Common myeloid progenitor, CD34-positive (primary cell): ENCODE data around the gene MED12.

Experiments used
- CTCF ChIA-PET: fragments of 350-600 bp; sonication (Branson Sonifier 250); formaldehyde crosslinking; loops from one replicate; lab custom pipeline; 2021; ENCODE audit warnings: antibody characterized with exemption; lab: Charles Lee
- POLR2A ChIA-PET: fragments of 350-600 bp; sonication (Branson Sonifier 250); formaldehyde crosslinking; loops from one replicate; lab custom pipeline; 2021; ENCODE audit warnings: antibody characterized with exemption; lab: Charles Lee
- DNase-seq, 3 donors: peaks; one replicate each; pipeline versions ENCODE4 v3.0.0 to v3.0.0-alpha.2; 2013
- H3K27ac ChIP-seq, 2 experiments: 1 replicate in 1 of 2; 2 replicates in 1 of 2; pipeline ENCODE4 v1.7.0; 2013; ENCODE audit warnings: inconsistent platforms in 2 of 2, low read length in 2 of 2, mild to moderate bottlenecking in 2 of 2, low read depth in 1 of 2, moderate library complexity in 1 of 2; ENCODE audit not compliant: severe bottlenecking in 2 of 2, insufficient read depth in 1 of 2, poor library complexity in 1 of 2
- H3K27me3 ChIP-seq, 5 experiments: replicated peaks in 2 of 5; 1 replicate in 3 of 5; 2 replicates in 2 of 5; pipeline versions ENCODE4 v1.6.1 to v1.7.0; 2013; ENCODE audit warnings: low read length in 4 of 5, mild to moderate bottlenecking in 2 of 5, moderate library complexity in 2 of 5, inconsistent platforms in 1 of 5; ENCODE audit not compliant: insufficient read depth in 5 of 5, control insufficient read depth in 4 of 5
- H3K36me3 ChIP-seq, 4 experiments: 1 replicate in 2 of 4; 2 replicates in 2 of 4; pipeline versions ENCODE4 v1.6.1 to v1.7.0; 2013; ENCODE audit warnings: low read length in 3 of 4, control low read depth in 1 of 4, mild to moderate bottlenecking in 1 of 4; ENCODE audit not compliant: control insufficient read depth in 4 of 4, insufficient read depth in 4 of 4
- H3K4me1 ChIP-seq, 4 experiments: 1 replicate in 3 of 4; 2 replicates in 1 of 4; pipeline versions ENCODE4 v1.6.1 to v1.7.1; 2013; ENCODE audit warnings: low read length in 3 of 4, mild to moderate bottlenecking in 3 of 4, control low read depth in 1 of 4, inconsistent platforms in 1 of 4, moderate library complexity in 1 of 4; ENCODE audit not compliant: control insufficient read depth in 4 of 4, insufficient read depth in 4 of 4; ENCODE audit errors: control extremely low read depth in 1 of 4
- H3K4me3 ChIP-seq, 7 experiments: 1 replicate in 4 of 7; 2 replicates in 3 of 7; pipeline versions ENCODE4 v1.5.1 to v1.7.0; 2013; ENCODE audit warnings: mild to moderate bottlenecking in 7 of 7, low read length in 6 of 7, moderate library complexity in 6 of 7, inconsistent platforms in 2 of 7, low read depth in 2 of 7, control low read depth in 1 of 7; ENCODE audit not compliant: insufficient read depth in 4 of 7, control insufficient read depth in 1 of 7; ENCODE audit errors: extremely low read depth in 1 of 7
- H3K9me3 ChIP-seq, 5 experiments: 1 replicate in 4 of 5; 2 replicates in 1 of 5; pipeline versions ENCODE4 v1.6.1 to v1.7.1; 2013; ENCODE audit warnings: low read length in 4 of 5, mild to moderate bottlenecking in 2 of 5, inconsistent platforms in 1 of 5, low read depth in 1 of 5, moderate library complexity in 1 of 5; ENCODE audit not compliant: control insufficient read depth in 4 of 5, insufficient read depth in 2 of 5; ENCODE audit errors: control extremely low read depth in 1 of 5
- whole genome bisulfite sequencing: methylation state at CpG from one replicate; pipeline ENCODE4 v1.1.5; 2013; ENCODE audit not compliant: insufficient coverage; 5-methylcytosine and 5-hydroxymethylcytosine counted together

The MED12 gene

GRCh38 chrX:71105628-71106027, 12.8 kb upstream of the MED12 start:
- Histone ChIP-seq H3K9me3 (no peaks in the 10 kb centered on the region), H3K36me3 (peaks cover 0 to 5% (median 0%) of the 10 kb centered on the region in 4 experiments), H3K27ac (peak overlapping the region in 1 of 2 experiments; percentile 49), H3K4me3 (peak overlapping the region in 1 of 7 experiments; percentile 10), H3K27me3 (peaks cover 0 to 11% (median 0%) of the 10 kb centered on the region in 5 experiments), H3K4me1 (peaks cover 29 to 89% (median 76%) of the 10 kb centered on the region in 4 experiments)
- ChIA-PET CTCF (interaction anchor here (0.6 to 8.3 kb wide), 3 partner anchors 12 to 24 kb away, joined by 3 to 109 read pairs (median 5); partner anchors contain the start of gene MED12), POLR2A (interaction anchor here (0.7 to 1.2 kb wide), 2 partner anchors 13 to 92 kb away, joined by 3 read pairs; partner anchors contain the start of gene MED12)
- WGBS = 84% methylated on average over 3 of the region's 3 CpGs
- peak in 2 of 3 donors; percentile 28 to 49 for DNase-seq

- peak in 2 of 3 donors; percentile 23 to 36 for DNase-seq
- Histone ChIP-seq H3K27me3 (peaks cover 0 to 3% (median 0%) of the 10 kb centered on the region in 5 experiments), H3K36me3 (peaks cover 0 to 2% (median 0%) of the 10 kb centered on the region in 4 experiments), H3K9me3 (no peaks in the 10 kb centered on the region), H3K27ac (peak within 1 kb of the TSS; percentile 28 to 89), H3K4me3 (peak within 1 kb of the TSS in 1 of 7 experiments; percentile 45), H3K4me1 (peaks cover 29 to 94% (median 75%) of the 10 kb centered on the region in 4 experiments)
- ChIA-PET CTCF (interaction anchor here (1.8 to 8.3 kb wide), 2 partner anchors 12 to 23 kb away, joined by 5 to 109 read pairs; partner anchors contain the start of gene MED12), POLR2A (interaction anchor here (0.7 to 1.2 kb wide), 2 partner anchors 12 to 91 kb away, joined by 3 read pairs; partner anchors contain the start of gene MED12)
- no CpG with 5 or more reads among the region's 1 CpG for WGBS
These were observed 12.0 kb upstream of the MED12 start, which contains the start of gene CXorf65 for GRCh38 chrX:71106427-71106826. CXorf65 (minus strand) TSS chrX:71106740; CDS start chrX:71106556, 184 bp downstream.

GRCh38 chrX:71107245-71107644, 11.2 kb upstream of the MED12 start:
- peak overlapping the region in 1 of 7 experiments; percentile 45 for H3K4me3 ChIP-seq
- H3K27ac ChIP-seq = peak overlapping the region; percentile 28 to 89
- POLR2A ChIA-PET = no interaction called here
- H3K9me3 ChIP-seq = no peaks in the 10 kb centered on the region
- H3K27me3 ChIP-seq = peaks cover 0 to 3% (median 0%) of the 10 kb centered on the region in 5 experiments
- H3K36me3 ChIP-seq = peaks cover 0 to 2% (median 0%) of the 10 kb centered on the region in 4 experiments
- CTCF ChIA-PET = no interaction called here
- no peak for DNase-seq
- 52% methylated on average over 3 of the region's 4 CpGs for WGBS
- peaks cover 34 to 95% (median 75%) of the 10 kb centered on the region in 4 experiments for H3K4me1 ChIP-seq

GRCh38 chrX:71107762-71108360, 10.5 kb upstream of the MED12 start:
- H3K36me3 ChIP-seq = peaks cover 0 to 2% (median 0%) of the 10 kb centered on the region in 4 experiments
- H3K4me1 ChIP-seq = peaks cover 40 to 96% (median 73%) of the 10 kb centered on the region in 4 experiments
- peak in 2 of 3 donors; percentile 75 to 84 for DNase-seq
- peak overlapping the region in 3 of 7 experiments; percentile 9 to 45 (median 37) for H3K4me3 ChIP-seq
- peaks cover 0 to 3% (median 0%) of the 10 kb centered on the region in 5 experiments for H3K27me3 ChIP-seq
- ChIA-PET POLR2A (no interaction called here), CTCF (interaction anchor here (0.8 kb wide), 1 partner anchor 10 kb away, joined by 3 read pairs; the partner anchor contains the start of gene MED12)
- H3K9me3 ChIP-seq = no peaks in the 10 kb centered on the region
- peak overlapping the region; percentile 71 to 89 for H3K27ac ChIP-seq
- WGBS = 30% methylated on average over 4 of the region's 9 CpGs

- Histone ChIP-seq H3K4me3 (peak overlapping the region in 4 of 7 experiments; percentile 7 to 45 (median 26)), H3K27ac (peak overlapping the region in 1 of 2 experiments; percentile 89), H3K36me3 (peaks cover 0 to 2% (median 0%) of the 10 kb centered on the region in 4 experiments), H3K27me3 (peaks cover 0 to 3% (median 0%) of the 10 kb centered on the region in 5 experiments), H3K4me1 (peaks cover 42 to 90% (median 64%) of the 10 kb centered on the region in 4 experiments), H3K9me3 (no peaks in the 10 kb centered on the region)
- WGBS = 89% methylated on average over 2 of the region's 6 CpGs
- CTCF ChIA-PET = interaction anchor here (1.7 kb wide), 1 partner anchor 10 kb away, joined by 4 read pairs; the partner anchor contains the start of gene MED12
- no peak for DNase-seq
- POLR2A ChIA-PET = no interaction called here
These were observed 9.3 kb upstream of the MED12 start for GRCh38 chrX:71109051-71109450.

- no peaks in the 10 kb centered on the region for H3K27me3 ChIP-seq
- no peaks in the 10 kb centered on the region for H3K9me3 ChIP-seq
- no CpG with 5 or more reads among the region's 8 CpGs for WGBS
- H3K4me3 ChIP-seq = peak within 1 kb of the TSS; percentile 7 to 78 (median 46)
- H3K4me1 ChIP-seq = peaks cover 30 to 68% (median 49%) of the 10 kb centered on the region in 4 experiments
- ChIA-PET POLR2A (interaction anchor here (1.1 to 1.6 kb wide), 3 partner anchors 8 to 15 kb away, joined by 3 to 13 read pairs (median 6); no protein-coding TSS in a partner anchor), CTCF (interaction anchor here (0.6 to 3.0 kb wide), 4 partner anchors 9 to 305 kb away, joined by 3 to 30 read pairs (median 3); no protein-coding TSS in a partner anchor)
- DNase-seq = peak; percentile 80 to 94 (median 94)
- peaks cover 0 to 2% (median 0%) of the 10 kb centered on the region in 4 experiments for H3K36me3 ChIP-seq
- peak within 1 kb of the TSS; percentile 77 to 89 for H3K27ac ChIP-seq
These were observed 7.1 kb upstream of the MED12 start, which contains the start of gene IL2RG for GRCh38 chrX:71111141-71111843. IL2RG (minus strand) TSS chrX:71111577; CDS start chrX:71111539, 38 bp downstream.
